HUES48 (cell line): ENCODE data around the gene CC2D2A.

Source experiments
- H3K27ac ChIP-seq: one replicate; pipeline ENCODE4 v1.7.0; 2013; ENCODE audit warnings: low read depth, low read length, inconsistent platforms
- H3K27me3 ChIP-seq: 2 replicates; pipeline ENCODE4 v1.6.1; 2013; ENCODE audit warnings: mild to moderate bottlenecking, low read length; ENCODE audit not compliant: control insufficient read depth, insufficient read depth
- H3K36me3 ChIP-seq: 2 replicates; pipeline ENCODE4 v1.6.1; 2013; ENCODE audit warnings: low read length; ENCODE audit not compliant: control insufficient read depth, insufficient read depth
- H3K4me1 ChIP-seq: 2 replicates; pipeline ENCODE4 v1.6.1; 2013; ENCODE audit warnings: mild to moderate bottlenecking, low read length; ENCODE audit not compliant: control insufficient read depth, insufficient read depth
- H3K4me3 ChIP-seq: 2 replicates; pipeline ENCODE4 v1.5.1; 2013; ENCODE audit warnings: mild to moderate bottlenecking, low read depth, low read length
- H3K9ac ChIP-seq: 2 replicates; pipeline ENCODE4 v1.6.1; 2013; ENCODE audit warnings: mild to moderate bottlenecking, low read depth, low read length, moderate library complexity
- H3K9me3 ChIP-seq: 2 replicates; pipeline ENCODE4 v1.6.1; 2013; ENCODE audit warnings: low read length; ENCODE audit not compliant: control insufficient read depth, insufficient read depth

CC2D2A gene

GRCh38 chr4:15558561-15558960 lies 88.9 kb downstream of the CC2D2A start:
- no peak overlapping the region for H3K27ac ChIP-seq
- H3K9ac ChIP-seq = no peak overlapping the region
- H3K36me3 ChIP-seq = peaks cover 11% of the 10 kb centered on the region
- no peak overlapping the region for H3K4me3 ChIP-seq
- no peaks in the 10 kb centered on the region for H3K27me3 ChIP-seq
- no peaks in the 10 kb centered on the region for H3K9me3 ChIP-seq
- 0 out of 2 replicates have a peak, but pooled peaks cover 5% of the 10 kb centered on the region for H3K4me1 ChIP-seq

DNA sequence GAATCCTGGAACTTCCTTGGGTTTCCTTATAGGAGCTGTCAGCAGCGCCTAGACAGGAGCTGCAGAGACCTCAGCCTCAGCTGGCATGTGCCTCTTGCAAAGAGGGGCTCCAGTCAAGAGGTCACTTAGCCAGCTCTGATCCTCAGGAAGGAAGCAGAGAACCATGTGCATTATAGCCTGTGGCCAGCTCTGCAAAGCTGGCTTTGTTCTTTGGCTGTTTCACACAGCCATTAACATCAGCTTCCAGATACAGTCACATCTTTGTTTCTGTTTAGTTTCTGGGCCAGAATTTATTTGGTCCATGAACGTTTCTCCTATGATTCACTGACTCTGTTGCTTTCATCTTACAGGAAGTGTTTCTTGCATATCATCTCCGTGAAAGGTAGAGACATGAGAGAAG lies 92.4 kb downstream of the CC2D2A start:
- Histone ChIP-seq H3K4me1 (no peaks in the 10 kb centered on the region), H3K27ac (no peak overlapping the region), H3K9ac (no peak overlapping the region), H3K4me3 (no peak overlapping the region), H3K36me3 (peaks cover 5% of the 10 kb centered on the region), H3K9me3 (no peaks in the 10 kb centered on the region), H3K27me3 (no peaks in the 10 kb centered on the region)

- Histone ChIP-seq H3K4me3 (no peak overlapping the region), H3K27ac (no peak overlapping the region), H3K36me3 (peaks cover 7% of the 10 kb centered on the region; the same call in 1 of the 2 replicates), H3K9ac (no peak overlapping the region), H3K27me3 (no peaks in the 10 kb centered on the region), H3K4me1 (no peaks in the 10 kb centered on the region), H3K9me3 (no peaks in the 10 kb centered on the region)
Measured at GRCh38 chr4:15562623-15563022, 92.9 kb downstream of the CC2D2A start.

- H3K9me3 ChIP-seq = no peaks in the 10 kb centered on the region
- no peaks in the 10 kb centered on the region for H3K27me3 ChIP-seq
- H3K27ac ChIP-seq = no peak overlapping the region
- H3K4me1 ChIP-seq = no peaks in the 10 kb centered on the region
- H3K36me3 ChIP-seq = peaks cover 8% of the 10 kb centered on the region; the same call in 1 of the 2 replicates
- H3K9ac ChIP-seq = no peak overlapping the region
- no peak overlapping the region for H3K4me3 ChIP-seq
Measured at GRCh38 chr4:15563871-15564270, 94.2 kb downstream of the CC2D2A start.

DNA sequence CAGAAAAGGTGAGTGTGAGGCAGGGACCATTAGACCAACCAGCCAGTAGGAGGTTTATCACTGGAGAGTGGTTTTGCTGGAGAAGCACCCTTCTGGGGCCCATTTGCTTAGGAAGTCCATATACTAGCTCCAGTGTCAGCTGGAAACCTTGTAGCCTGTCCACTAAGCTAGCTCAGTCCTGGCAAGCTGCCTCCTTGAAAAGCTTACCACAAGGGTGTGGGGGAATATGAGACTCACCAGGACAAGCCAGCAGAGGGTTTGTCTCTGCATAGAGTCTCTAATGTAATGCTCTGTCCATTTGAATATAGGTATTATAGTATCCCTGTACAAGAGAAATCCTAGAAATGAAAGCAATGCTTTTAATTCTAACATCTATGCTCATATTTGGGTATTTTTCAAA lies 99.1 kb downstream of the CC2D2A start:
- Histone ChIP-seq H3K9me3 (no peaks in the 10 kb centered on the region), H3K9ac (no peak overlapping the region), H3K4me1 (peaks cover 3% of the 10 kb centered on the region; the same call in 1 of the 2 replicates), H3K36me3 (peaks cover 13% of the 10 kb centered on the region; the same call in 1 of the 2 replicates), H3K27me3 (no peaks in the 10 kb centered on the region), H3K4me3 (no peak overlapping the region), H3K27ac (no peak overlapping the region)

- no peak overlapping the region for H3K4me3 ChIP-seq
- peaks cover 3% of the 10 kb centered on the region; the same call in 1 of the 2 replicates for H3K4me1 ChIP-seq
- H3K36me3 ChIP-seq = peaks cover 13% of the 10 kb centered on the region; the same call in 1 of the 2 replicates
- H3K9ac ChIP-seq = no peak overlapping the region
- H3K9me3 ChIP-seq = no peaks in the 10 kb centered on the region
- no peaks in the 10 kb centered on the region for H3K27me3 ChIP-seq
- H3K27ac ChIP-seq = no peak overlapping the region
Measured at GRCh38 chr4:15569746-15570145, 100.1 kb downstream of the CC2D2A start.

- Histone ChIP-seq H3K27ac (no peak overlapping the region), H3K4me3 (no peak overlapping the region), H3K9ac (no peak overlapping the region), H3K27me3 (no peaks in the 10 kb centered on the region), H3K4me1 (peaks cover 3% of the 10 kb centered on the region; the same call in 1 of the 2 replicates), H3K36me3 (peaks cover 4% of the 10 kb centered on the region; the same call in 1 of the 2 replicates), H3K9me3 (no peaks in the 10 kb centered on the region)
Measured at GRCh38 chr4:15575966-15576365, 106.3 kb downstream of the CC2D2A start.

DNA sequence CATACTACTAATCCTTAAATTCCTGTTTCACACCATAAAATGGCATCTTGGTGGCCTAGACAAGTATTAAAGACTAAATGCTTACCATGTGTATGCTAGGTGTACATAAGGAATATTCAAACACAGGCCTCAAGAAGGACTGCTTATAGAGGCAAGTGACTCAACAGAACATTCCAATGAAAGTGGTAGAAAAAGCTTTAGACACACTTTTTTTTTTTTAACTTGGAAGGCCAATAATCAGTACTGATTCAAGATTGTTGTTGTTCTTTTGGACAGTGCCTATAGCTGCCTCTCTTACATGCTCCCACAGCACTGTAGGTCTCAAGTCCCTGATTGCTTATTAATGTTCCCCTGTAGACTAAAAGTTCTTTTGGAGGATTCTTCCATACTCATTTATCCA lies 107.8 kb downstream of the CC2D2A start:
- H3K9ac ChIP-seq = no peak overlapping the region
- peaks cover 4% of the 10 kb centered on the region; the same call in 1 of the 2 replicates for H3K36me3 ChIP-seq
- no peak overlapping the region for H3K4me3 ChIP-seq
- H3K27ac ChIP-seq = no peak overlapping the region
- no peaks in the 10 kb centered on the region for H3K9me3 ChIP-seq
- H3K27me3 ChIP-seq = no peaks in the 10 kb centered on the region
- H3K4me1 ChIP-seq = no peaks in the 10 kb centered on the region

DNA sequence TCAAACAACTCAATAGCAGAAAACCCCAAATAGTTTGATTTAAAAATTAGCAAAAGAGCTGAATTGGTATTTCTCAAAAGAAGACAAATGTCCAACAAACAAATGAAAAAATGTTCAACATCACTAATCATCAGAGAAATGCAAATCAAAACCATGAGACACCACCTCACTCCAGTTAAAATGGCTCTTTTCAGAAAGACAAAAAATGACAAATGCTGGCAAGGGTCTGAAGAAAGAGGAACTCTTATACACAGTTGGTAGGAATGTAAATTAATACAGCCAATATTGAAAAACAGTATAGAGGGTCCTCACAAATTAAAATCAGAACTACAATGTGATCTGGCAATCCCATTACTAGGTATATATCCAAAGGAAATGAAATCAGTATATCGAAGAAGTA lies 115.1 kb downstream of the CC2D2A start:
- no peak overlapping the region for H3K4me3 ChIP-seq
- H3K4me1 ChIP-seq = no peaks in the 10 kb centered on the region
- H3K27ac ChIP-seq = no peak overlapping the region
- peaks cover 8% of the 10 kb centered on the region for H3K9me3 ChIP-seq
- H3K36me3 ChIP-seq = no peaks in the 10 kb centered on the region
- H3K9ac ChIP-seq = no peak overlapping the region
- H3K27me3 ChIP-seq = no peaks in the 10 kb centered on the region

DNA sequence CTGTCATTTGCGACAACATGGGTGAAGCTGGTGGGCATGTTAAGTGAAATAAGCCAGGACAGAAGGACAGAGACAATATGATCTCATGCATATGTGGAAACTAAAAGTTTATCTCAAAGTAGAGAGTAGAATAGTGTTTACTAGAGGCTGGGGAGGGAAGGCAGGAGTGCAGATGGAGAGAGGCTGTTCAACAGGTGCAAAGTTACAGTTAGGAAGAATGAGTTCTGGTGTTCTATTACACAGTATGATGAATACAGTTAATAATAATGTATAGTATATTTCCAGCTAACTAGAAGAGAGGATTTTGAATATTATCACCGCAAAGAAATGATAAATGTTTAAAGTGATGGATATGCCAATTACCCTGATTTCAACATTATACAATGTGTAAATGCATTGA lies 115.6 kb downstream of the CC2D2A start:
- Histone ChIP-seq H3K9ac (no peak overlapping the region), H3K27me3 (no peaks in the 10 kb centered on the region), H3K4me3 (no peak overlapping the region), H3K9me3 (peaks cover 8% of the 10 kb centered on the region), H3K4me1 (no peaks in the 10 kb centered on the region), H3K27ac (no peak overlapping the region), H3K36me3 (no peaks in the 10 kb centered on the region)

- Histone ChIP-seq H3K4me3 (no peak overlapping the region), H3K27ac (no peak overlapping the region), H3K27me3 (no peaks in the 10 kb centered on the region), H3K9me3 (peaks cover 8% of the 10 kb centered on the region), H3K4me1 (no peaks in the 10 kb centered on the region), H3K9ac (no peak overlapping the region), H3K36me3 (no peaks in the 10 kb centered on the region)
Measured at GRCh38 chr4:15586066-15586465, 116.4 kb downstream of the CC2D2A start.

- Histone ChIP-seq H3K27ac (no peak overlapping the region), H3K4me3 (no peak overlapping the region), H3K9me3 (peaks cover 8% of the 10 kb centered on the region), H3K27me3 (no peaks in the 10 kb centered on the region), H3K9ac (no peak overlapping the region), H3K4me1 (peaks cover 13% of the 10 kb centered on the region), H3K36me3 (no peaks in the 10 kb centered on the region)
Measured at GRCh38 chr4:15587649-15588048, 118.0 kb downstream of the CC2D2A start.
